Islet of Langerhans (tissue), 1 donor: ENCODE measurements around the gene ZNF648.
"Not testable (repeated sequence)": the region's sequence is repeated elsewhere in the genome, so short reads cannot be mapped to it uniquely, and the experiment has no call there.

Experiments used
- FAIRE-seq: peaks from one replicate; lab custom pipeline; 2011; peaks lifted over from hg19 to GRCh38; lab: Jason Lieb, UNC

ZNF648 gene, protein sequence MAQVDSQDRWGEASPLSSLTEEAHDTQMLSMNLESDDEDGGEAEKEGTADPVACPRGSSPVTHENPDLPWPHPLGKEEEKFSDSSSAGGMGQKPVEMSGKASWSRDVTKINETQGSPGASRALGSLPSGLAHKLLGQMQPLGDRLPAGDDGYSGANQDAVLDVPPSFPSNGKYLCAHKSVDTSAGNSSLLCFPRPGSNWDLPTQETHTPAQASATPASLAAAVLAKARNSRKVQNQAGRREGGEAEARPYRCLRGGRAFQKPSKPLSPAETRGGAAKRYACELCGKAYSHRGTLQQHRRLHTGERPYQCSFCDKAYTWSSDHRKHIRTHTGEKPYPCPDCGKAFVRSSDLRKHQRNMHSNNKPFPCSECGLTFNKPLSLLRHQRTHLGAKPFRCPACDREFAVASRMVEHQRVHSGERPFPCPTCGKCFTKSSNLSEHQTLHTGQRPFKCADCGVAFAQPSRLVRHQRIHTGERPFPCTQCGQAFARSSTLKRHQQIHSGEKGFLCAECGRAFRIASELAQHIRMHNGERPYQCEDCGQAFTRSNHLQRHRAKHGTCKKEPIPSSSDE

DNA sequence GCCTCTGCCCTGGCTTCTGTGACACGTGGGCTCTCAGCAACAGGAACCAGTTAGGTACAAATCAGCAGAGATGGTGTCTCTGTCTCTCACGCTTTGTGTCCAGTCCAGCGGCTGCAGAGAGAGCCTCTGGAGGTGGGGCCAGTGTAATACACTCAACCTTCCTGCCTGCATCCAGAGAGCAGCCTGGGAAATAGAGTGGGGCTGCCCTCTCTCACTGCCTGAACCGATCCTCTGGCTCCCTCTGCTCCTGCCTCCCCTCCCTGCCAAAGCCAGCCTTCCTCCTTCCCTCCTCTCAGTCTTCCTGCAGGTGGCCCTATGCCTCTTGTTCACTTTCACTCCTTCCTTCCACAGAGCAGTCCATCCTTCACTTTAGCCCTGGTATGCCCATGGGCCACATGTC is at the start of gene ZNF648:
ZNF648 (minus strand) TSS at position 119 of the 400 bp plus-strand sequence. CDS start 3,702 bp downstream, outside the sequence.
- FAIRE-seq = no peak

DNA sequence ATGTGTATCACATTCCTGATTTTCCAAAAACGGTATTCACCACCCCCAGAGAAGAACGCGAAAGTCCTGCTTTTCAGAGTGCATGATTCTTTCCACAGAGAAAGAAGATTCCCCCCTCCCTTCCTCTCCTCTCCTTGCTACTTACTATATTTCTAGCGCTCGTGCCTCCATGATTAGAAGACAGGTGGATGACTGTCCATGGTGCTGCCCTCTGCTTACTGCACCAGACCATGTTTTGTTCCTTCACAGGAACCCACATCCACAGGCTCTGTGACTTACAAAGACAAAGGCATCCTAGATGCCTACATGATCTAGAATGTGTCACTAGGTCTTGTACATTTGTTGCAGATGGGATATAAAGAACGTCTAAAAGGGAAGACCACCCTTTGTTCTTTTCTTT is 49.1 kb upstream of the ZNF648 start:
- FAIRE-seq = no peak

DNA sequence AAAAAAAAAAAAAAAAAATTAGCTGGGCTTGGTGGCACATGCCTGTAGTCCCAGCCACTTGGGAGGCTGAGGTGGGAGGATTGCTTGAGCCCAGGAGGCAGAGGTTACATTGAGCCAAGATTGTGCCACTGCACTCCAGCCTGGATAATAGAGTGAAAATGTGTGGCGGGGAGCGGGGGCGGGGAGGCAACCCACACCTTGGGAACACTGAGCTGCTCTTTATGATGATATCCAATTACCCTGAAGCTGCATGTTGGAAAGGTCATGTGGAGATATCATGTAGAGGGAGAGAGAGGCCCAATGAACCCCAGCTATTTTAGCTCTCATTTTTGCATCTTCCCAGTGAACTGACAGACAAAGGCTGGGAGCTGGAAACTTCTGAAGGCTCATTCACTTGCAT is 48.3 kb upstream of the ZNF648 start:
- FAIRE-seq = no peak

DNA sequence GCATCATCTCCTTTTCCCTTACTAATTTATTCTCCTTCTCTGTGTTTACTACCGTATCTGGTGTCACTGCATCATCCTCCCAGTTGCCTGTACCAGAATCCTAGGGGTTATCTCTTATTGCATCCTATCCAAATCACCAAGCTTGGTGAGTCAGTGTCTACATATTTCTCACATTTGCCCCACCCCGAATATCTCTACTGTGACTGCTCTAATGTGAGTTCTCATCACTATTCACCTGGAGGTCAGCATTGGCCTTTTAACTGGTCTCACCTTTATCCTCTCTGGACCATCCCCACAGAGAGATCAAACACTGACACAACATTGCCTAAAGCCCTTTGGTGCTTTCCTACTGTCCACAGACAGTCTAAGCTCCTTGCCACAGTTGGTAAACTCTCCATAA is 45.7 kb upstream of the ZNF648 start:
- FAIRE-seq = no peak

DNA sequence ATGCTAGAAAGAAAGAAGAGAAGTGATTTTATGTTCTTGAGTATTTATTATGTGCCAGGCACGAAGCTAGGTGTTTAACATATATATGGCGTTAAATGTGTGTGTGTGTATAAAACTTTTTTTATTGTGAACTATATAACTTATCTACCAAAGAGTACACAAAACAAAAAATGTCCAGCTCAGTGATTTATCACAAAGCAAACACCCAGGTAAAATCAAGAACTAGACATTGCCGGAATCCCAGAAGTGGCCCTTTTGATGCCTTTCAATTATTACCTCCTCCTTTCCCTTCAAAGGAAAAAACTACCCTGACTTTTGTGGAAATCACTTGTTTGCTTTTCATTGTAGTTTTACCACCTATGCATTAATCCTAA is 40.5 kb upstream of the ZNF648 start:
- no peak for FAIRE-seq

DNA sequence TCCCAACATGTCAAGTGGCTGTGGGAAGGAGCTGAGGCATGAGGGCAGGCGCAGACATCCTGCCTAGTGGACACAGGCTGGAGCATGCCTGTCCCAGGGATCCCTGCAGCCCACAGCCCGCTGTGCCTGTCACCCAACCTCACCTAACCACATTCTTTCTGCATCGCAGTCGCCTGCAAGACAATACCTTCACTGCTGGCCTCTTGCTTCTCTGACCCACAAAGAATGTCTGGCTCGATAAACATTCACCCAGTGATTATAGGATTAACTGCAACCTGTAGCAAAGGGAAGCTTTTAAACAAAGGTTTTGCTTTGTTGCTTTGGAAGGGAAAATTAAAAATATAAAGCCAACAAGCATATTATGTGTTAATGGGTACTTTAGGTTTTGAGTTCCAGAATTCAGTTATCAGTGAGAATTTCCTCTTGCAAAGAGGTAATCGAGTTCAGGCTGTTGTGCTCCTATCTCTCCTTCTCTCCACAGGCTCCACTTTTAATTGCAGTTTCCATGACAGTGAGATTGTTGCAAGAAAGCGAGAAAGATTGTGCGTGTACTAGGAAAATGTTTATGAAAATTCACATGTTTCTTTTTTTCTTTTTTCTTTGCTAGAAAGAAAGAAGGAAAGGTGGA is 40.0 kb upstream of the ZNF648 start:
- no peak for FAIRE-seq

DNA sequence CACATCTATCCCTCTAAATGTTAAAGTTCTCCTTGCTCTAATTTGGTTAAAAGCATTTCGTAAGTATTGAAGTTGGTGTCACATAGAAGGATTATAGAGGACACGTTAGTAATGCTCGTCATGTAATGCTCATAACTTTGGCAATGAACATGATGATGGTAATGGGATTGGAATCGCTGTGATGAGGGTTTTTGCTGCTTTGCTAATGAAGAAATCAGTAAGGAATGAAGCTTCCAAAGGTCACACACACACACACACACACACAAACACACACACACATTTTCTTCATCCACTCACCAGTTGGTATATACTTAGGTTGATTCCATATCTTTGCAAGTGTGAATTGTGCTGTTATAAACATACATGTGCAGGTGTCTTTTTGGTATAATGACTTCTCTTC is 36.8 kb upstream of the ZNF648 start:
- no peak for FAIRE-seq

DNA sequence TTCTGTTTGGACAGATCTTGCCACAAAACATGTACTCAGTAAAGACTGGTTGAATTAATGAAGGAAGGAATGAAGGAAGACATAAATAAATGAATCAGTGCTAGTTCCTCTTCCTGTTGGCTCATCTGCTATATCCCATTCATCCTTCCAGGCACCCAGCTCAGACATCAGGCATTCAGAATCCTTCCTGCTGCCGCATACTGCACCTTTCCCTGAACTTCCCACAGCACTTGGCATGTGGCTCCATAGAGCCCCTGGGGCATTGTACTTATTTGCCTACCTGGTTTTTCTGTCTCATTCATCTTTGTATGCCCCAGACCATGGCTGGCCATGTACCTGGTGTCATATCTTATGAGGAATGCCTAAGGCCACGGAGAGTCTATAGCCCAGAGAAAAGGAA is 34.4 kb upstream of the ZNF648 start:
- no peak for FAIRE-seq

DNA sequence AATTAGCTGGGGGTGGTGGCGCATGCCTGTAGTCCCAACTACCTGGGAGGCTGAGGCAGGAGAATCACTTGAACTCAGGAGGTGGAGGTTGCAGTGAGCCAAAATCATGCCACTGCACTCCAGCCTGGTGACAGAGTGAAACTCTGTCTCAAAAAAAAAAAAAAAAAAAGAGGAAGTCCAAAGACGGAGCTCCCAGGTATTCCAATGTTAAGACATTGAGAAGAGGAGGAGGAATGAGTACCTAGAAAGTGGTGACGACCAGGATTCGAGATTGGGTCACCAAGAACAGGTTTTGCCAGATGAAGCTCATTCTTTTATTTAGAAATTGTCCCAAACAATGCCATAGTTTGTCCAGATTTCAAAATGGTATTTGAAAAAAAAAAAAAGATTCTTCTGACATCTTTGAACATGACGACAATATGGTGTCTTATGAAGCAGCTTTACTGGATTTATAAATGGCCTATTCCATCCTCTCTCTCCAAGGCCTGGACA is 33.0 kb upstream of the ZNF648 start:
- not testable (repeated sequence) for FAIRE-seq

DNA sequence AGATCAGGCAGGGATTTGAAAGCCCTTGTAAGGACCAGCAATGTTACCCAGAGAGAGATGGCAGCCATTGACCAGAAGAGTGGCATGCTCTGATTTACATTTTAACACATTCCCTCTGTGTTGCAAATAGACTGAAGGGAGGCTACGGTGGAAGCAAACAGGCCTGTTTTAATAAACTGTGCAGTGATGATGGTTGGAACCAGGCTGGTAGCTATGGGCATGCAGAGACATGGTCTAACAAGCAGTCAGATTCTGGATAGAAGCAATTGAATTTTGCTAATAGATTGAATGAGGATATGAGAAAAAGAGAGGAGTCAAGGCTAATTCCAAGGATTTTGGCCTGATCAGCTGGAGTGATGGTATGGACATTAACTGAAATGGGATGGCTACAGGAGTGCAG is 32.3 kb upstream of the ZNF648 start:
- no peak for FAIRE-seq

DNA sequence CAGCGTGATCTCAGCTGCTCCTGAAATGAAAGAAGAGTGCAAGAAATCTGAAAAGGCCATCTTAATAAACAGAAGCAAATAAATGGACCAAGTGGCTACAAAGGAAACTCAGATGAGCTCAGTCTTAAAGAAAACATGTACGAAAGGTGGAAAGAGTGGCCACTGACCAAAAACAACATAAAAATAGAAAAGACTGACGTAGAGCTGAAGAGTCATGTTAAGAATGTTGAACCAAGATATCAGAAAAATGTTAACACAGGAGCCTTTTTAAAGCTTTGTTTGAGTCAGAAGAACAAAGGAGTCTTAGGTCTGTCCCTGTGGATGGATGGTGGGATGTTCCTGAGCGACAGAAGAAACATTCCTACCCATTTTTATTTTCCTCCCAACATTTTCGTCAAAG is 30.8 kb upstream of the ZNF648 start:
- no peak for FAIRE-seq

DNA sequence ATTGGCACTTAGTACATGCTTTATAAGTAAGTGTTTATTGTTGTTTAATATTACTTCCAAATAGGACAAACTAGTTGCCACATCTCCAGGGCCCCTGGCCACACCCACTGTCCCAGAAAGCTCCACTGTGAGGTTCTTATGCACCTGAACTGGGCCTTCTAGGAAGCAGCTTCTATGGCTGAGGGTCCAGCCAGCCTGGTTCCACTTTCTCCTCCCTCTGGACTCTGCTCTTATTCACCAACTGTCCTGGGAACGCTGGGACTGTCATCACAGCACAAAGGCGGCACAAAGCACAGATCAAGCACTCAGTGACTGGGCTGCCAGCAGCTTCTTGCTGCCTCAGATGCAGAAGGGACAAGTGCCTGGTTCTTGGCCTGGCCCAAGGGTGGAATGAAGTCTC is 29.6 kb upstream of the ZNF648 start:
- no peak for FAIRE-seq

DNA sequence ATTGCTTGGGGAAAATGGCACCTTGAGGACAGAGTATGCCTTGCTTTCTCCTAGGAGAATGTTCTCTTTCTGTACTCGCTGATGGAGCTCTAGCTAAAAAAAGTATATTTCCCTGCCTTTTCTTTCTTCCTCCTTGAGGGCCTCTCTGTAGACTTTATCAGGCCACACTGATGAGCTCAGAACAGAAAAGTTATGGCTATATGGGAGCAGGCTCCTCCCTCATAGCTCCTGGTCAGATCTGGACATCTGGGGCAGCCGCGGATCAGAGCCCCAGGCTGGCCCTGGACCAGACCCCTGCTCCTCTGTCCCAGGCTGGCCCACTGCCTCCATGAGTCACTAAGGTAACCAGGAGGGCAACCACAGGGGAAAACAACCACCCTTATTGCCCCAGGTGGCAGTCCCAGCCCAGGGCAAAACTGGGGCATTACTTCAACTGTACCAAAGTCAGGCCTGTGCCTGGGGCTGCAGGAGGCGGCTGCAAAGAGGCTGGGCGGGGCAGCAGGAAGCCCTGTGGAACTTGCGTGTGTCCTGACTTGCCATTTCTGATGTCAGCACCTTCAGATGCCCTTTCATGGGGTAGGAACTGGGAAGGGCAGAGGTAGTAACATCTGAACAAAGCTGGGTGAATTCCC is 26.3 kb upstream of the ZNF648 start:
- FAIRE-seq = no peak

DNA sequence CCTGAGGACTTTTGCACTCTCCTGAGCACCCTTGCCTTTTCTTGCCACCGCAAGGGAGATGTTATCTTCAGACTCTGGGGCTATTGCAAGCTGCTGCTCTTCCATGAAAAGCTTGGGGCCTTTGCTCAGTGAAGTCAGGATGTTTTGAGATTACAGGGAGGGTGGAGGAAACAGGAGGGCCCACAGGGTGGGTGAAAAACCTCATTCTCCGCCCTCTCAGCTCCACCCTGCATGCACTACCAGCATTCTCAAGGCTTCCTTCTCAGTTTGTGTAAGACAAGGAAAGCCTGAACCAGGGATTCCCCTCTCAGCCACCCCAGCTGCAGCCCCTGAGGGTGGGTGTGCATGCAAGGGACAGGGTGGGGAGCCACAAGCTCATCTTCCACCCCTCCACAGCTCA is 25.8 kb upstream of the ZNF648 start:
- FAIRE-seq = no peak

DNA sequence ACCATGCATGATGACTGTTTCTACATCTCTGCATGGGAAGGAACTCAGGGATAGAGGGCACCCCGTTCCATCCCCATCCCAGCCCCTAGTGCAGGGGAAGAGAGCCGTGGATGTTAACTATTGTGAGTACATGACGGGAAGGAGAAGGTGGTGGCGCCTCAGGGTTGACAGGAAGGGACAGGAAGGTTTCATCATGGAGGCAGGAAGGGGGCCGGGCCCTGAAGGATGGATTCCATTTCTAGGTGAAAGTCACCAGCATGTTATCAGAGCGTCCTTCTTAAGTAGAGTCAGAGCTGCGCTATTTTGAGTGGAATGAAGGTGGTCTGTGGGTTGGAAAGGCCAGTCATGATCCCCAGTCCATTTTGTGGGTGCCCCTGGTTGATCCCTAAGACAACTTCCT is 25.1 kb upstream of the ZNF648 start:
- no peak for FAIRE-seq

DNA sequence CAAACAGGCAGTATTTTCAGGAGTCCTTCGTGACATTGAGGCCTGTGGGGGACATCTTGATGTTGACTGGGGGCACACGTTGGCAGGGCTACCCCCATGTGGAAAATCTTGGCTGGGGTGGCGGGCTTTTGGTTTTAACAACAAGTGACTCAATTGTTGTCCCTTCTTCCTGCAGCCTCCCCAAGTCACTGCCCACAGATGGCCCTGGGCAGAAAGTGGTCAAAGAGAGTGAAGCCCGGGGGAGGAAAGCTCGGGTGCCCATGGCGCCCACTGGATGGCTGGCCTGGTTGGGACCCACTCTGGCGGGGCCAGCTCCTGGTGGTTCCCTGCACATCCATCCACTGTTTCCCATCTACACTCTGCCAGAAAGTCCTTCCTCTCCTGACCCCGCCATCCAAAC is 24.6 kb upstream of the ZNF648 start:
- FAIRE-seq = no peak

DNA sequence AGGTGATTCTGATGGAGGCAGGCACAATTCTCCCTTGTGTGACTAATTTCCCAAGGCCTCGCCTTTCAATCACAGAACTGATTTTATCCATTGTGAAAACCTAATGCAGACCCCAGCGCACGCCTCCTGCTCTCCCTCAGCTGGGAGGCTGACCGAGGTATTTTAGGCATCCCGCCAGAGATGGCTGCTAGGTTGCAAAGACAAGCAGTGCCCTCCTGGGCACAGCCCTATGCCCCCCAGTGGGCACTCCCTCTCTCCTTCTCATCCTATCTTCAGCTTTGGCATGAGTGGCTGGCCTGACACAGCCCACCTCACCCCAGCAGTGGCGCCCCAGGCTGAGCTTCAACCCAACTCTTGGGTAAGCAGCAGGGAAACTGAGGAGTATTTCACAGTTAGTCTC is 24.2 kb upstream of the ZNF648 start:
- FAIRE-seq = no peak

DNA sequence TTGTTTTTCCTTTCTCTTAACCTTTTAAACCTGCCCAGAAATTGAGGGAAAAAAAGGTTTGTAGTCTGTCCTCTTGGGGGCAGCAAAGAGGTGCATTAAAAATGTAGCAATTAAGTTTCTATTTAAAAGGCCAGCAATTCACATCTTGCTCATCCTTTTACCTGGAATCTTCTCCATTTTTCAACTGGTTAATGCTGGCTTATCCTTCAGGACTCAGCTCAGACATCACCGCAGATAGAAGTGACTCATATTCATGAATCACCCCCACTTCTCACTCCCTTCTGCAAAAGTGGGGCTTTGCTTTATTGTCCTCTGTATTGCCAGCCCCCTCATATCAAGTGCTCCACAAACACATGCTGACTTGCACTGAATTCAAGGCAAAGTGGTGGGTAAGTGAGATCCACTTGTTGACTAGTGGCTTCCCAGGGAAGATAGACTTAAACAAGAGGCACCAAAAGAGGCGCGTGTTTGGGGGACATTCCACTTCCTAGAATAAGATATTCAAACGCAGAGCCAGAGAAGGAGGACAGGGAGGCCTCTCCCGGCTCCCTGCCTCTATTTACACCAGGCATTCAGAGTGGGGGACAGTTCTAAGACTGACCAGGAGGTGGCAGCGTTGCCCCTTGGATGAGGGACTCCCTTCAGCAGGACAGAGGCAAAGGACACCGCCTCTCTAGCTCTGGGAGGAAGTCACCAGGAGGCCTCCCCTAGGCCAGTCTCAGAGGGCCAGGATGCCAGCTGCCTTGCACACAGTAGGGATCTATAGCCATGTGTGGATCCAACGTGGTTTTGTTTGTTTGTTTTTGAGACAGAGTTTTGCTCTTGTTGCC is 23.2 kb upstream of the ZNF648 start:
- peak; percentile 87 for FAIRE-seq

DNA sequence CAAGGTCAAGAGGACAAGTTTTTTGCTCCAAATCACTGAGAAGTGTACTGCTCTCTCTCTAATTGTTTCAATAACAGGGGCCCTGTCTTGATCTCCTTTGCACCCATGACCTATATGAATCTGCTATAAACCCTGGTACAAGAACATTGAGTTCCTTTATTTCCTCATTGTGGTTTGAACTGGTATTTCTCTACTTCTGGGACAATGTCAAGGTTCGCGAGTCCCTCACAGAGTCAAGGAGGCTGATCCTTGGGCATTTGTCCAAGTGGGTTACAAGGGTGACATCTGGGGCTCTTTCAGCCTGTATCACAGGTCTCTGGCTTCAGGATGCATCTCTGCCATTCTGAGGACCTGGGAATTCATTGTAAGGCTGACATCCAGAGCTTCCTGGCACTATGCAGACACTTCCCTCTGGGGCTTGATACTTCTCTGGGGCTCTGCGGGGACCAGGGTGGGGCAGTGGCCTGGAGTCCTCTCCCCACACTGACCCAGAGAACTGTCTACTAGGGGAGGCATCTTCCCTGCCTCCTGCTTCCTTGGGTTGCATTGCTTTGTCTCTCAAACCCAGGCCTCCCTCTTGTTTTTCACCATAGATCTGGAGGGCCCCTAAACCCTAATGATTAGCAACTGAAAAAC is 22.5 kb upstream of the ZNF648 start:
- no peak for FAIRE-seq

DNA sequence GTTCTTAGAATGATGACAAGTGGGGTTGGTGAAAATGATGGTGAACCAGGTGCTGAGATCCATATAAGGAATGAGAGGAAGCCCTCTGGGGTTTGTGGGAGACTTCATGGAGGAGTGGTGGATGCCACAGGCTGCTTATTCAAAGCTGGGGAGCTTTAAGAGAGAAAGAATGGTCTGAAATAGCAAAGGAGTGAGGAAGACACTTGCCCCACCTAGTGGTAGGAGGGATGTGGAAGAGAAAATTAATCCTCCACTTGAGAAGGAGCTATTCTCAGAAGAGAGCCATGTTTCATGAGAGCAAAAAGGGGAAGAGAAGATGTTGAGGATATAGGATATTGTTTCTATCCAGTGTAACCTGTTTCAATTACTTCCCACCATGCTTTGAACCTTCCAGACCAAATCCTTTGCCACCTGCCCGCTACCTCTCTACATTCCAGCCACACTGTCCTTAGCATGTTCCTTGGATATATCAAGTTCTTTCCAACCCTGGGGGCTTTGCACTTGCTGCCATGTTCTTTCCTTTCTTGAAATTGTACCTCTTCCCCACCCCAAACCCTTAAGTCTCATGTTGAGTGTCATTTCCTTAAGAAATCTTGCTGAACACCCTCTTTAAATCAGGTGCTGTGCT is 19.6 kb upstream of the ZNF648 start:
- FAIRE-seq = no peak

DNA sequence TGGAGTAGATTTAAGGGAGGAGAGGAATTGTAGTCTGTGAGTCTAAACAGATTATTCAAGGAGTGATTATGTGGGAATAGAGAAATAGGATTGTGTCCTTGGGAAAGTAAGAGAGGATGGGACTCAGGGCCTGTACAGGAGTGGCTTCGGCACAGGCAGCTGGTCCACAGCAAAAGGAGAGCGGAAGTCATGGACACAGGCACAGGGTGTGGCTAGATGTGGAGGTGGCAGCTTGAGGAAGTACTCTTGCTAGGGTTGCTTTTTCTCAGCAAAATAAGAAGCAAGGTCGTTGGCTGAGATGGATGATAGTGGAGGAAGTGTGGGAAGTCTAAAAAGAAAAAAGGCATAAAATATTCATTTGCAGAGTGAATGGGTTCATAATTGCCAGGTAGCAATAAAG is 18.5 kb upstream of the ZNF648 start:
- FAIRE-seq = no peak
